HEK293 (cell line): Measurements from ENCODE around the gene KEAP1.

ENCODE experiments used
- CTCF ChIA-PET: fragments of 350-600 bp; formaldehyde crosslinking; extraction: SDS; loops from one replicate; lab custom pipeline; 2021; ENCODE audit warnings: antibody characterized with exemption; lab: Yijun Ruan, JAX
- POLR2A ChIA-PET: fragments of 300-600 bp; formaldehyde crosslinking; extraction: SDS; loops from one replicate; lab custom pipeline; 2020; ENCODE audit warnings: antibody characterized with exemption, inconsistent platforms; lab: Yijun Ruan, JAX
- H3K27ac ChIP-seq: fragments of 200-500 bp; sonication (Bioruptor generic); 2 replicates; pipeline ENCODE4 v1.5.1; 2014; ENCODE audit warnings: low read depth, low read length, control low read depth, inconsistent platforms; ENCODE audit errors: extremely low read depth
- H3K36me3 ChIP-seq, 2 experiments: fragments of 200-500 bp in 1 of 2; sonication (Bioruptor generic) in 1 of 2; 1 replicate in 1 of 2; 2 replicates in 1 of 2; pipeline ENCODE4 v1.5.1; 2014 to 2017; ENCODE audit warnings: inconsistent platforms in 2 of 2, low read length in 2 of 2; ENCODE audit not compliant: control insufficient read depth in 2 of 2, insufficient read depth in 1 of 2
- H3K4me1 ChIP-seq: fragments of 200-500 bp; sonication (Bioruptor generic); 2 replicates; pipeline ENCODE4 v1.5.1; 2014; ENCODE audit warnings: mild to moderate bottlenecking, low read length, inconsistent platforms; ENCODE audit not compliant: control insufficient read depth, insufficient read depth
- H3K4me3 ChIP-seq: 2 replicates; pipeline ENCODE4 v1.5.1; 2011; ENCODE audit warnings: low read depth, mild to moderate bottlenecking, control low read depth, low read length, moderate library complexity
- H3K9me3 ChIP-seq: fragments of 200-500 bp; sonication (Bioruptor generic); 2 replicates; pipeline ENCODE4 v1.5.1; 2014; ENCODE audit warnings: low read depth, low read length, inconsistent platforms; ENCODE audit not compliant: control insufficient read depth, insufficient read depth
- FEZF1 ChIP-seq: fragments of 450-650 bp; formaldehyde crosslinking; IDR thresholded peaks from 2 replicates; pipeline ENCODE4 v1.5.1; 2016; ENCODE audit warnings: missing biosample characterization, missing genetic modification characterization
- GLIS1 ChIP-seq: fragments of 450-650 bp; formaldehyde crosslinking; IDR thresholded peaks from 2 replicates; pipeline ENCODE4 v1.5.1; 2016; ENCODE audit warnings: missing biosample characterization, missing genetic modification characterization
- GLIS2 ChIP-seq: fragments of 450-650 bp; formaldehyde crosslinking; IDR thresholded peaks from 2 replicates; pipeline ENCODE4 v1.5.1; 2016; ENCODE audit warnings: missing biosample characterization, missing genetic modification characterization
- OVOL3 ChIP-seq: fragments of 450-650 bp; formaldehyde crosslinking; IDR thresholded peaks from 2 replicates; pipeline ENCODE4 v1.5.1; 2016; ENCODE audit warnings: missing biosample characterization, missing genetic modification characterization
- PATZ1 ChIP-seq: fragments of 450-650 bp; formaldehyde crosslinking; IDR thresholded peaks from 2 replicates; pipeline ENCODE4 v1.5.1; 2016; ENCODE audit warnings: missing biosample characterization, missing genetic modification characterization
- ZFP3 ChIP-seq: fragments of 450-650 bp; formaldehyde crosslinking; IDR thresholded peaks from 2 replicates; pipeline ENCODE4 v1.5.1; 2016; ENCODE audit warnings: low read depth, missing biosample characterization, missing genetic modification characterization
- ZNF19 ChIP-seq: fragments of 450-650 bp; formaldehyde crosslinking; IDR thresholded peaks from 2 replicates; pipeline ENCODE4; 2016; ENCODE audit warnings: missing biosample characterization, missing genetic modification characterization, low read depth
- ZNF354C ChIP-seq: fragments of 450-650 bp; formaldehyde crosslinking; IDR thresholded peaks from 2 replicates; pipeline ENCODE4 v1.5.1; 2016; ENCODE audit warnings: missing biosample characterization, missing genetic modification characterization, low read depth, borderline replicate concordance
- ZNF37A ChIP-seq: fragments of 450-650 bp; IDR thresholded peaks from 2 replicates; pipeline ENCODE4 v1.5.1; 2018; ENCODE audit warnings: missing biosample characterization, missing genetic modification characterization
- ZNF514 ChIP-seq: fragments of 450-650 bp; formaldehyde crosslinking; IDR thresholded peaks from 2 replicates; pipeline ENCODE4 v1.5.1; 2016; ENCODE audit warnings: missing biosample characterization, missing genetic modification characterization
- ZNF596 ChIP-seq: fragments of 450-650 bp; IDR thresholded peaks from 2 replicates; pipeline ENCODE4 v1.5.0; 2018; ENCODE audit warnings: missing biosample characterization, mild to moderate bottlenecking, missing genetic modification characterization, moderate library complexity
- ZNF600 ChIP-seq: fragments of 450-650 bp; formaldehyde crosslinking; IDR thresholded peaks from 2 replicates; pipeline ENCODE4 v1.5.1; 2016; ENCODE audit warnings: missing biosample characterization, missing genetic modification characterization
- ZNF677 ChIP-seq: fragments of 450-650 bp; IDR thresholded peaks from 2 replicates; pipeline ENCODE4 v1.5.0; 2018; ENCODE audit warnings: missing biosample characterization, mild to moderate bottlenecking, missing genetic modification characterization, moderate library complexity
- ZSCAN16 ChIP-seq: fragments of 450-650 bp; formaldehyde crosslinking; IDR thresholded peaks from 2 replicates; pipeline ENCODE4 v1.5.1; 2016; ENCODE audit warnings: missing biosample characterization, missing genetic modification characterization
- ZSCAN18 ChIP-seq: fragments of 450-650 bp; formaldehyde crosslinking; IDR thresholded peaks from 2 replicates; pipeline ENCODE4 v1.5.1; 2016; ENCODE audit warnings: missing biosample characterization, missing genetic modification characterization
- ZXDB ChIP-seq: fragments of 450-650 bp; formaldehyde crosslinking; IDR thresholded peaks from 2 replicates; pipeline ENCODE4 v1.5.1; 2016; ENCODE audit warnings: missing biosample characterization, missing genetic modification characterization
- TF ChIP-seq, protein P1 (sequence below): fragments of 450-650 bp; formaldehyde crosslinking; IDR thresholded peaks from 2 replicates; pipeline ENCODE4 v1.5.1; 2016; ENCODE audit warnings: missing biosample characterization, missing genetic modification characterization
- TF ChIP-seq, protein P2 (sequence below): fragments of 450-650 bp; formaldehyde crosslinking; IDR thresholded peaks from 2 replicates; pipeline ENCODE4 v1.5.1; 2016; ENCODE audit warnings: missing biosample characterization, missing genetic modification characterization, borderline replicate concordance

KEAP1 gene

GRCh38 chr19:10516671-10517286 lies 13.6 kb upstream of the KEAP1 start:
- ChIA-PET CTCF (interaction anchor here (0.6 to 2.2 kb wide), 8 partner anchors 9 to 348 kb away, joined by 3 to 6 read pairs (median 3); partner anchors contain the start of gene CDKN2D), POLR2A (interaction anchor here (0.7 to 1.0 kb wide), 2 partner anchors 11 to 35 kb away, joined by 3 read pairs; no protein-coding TSS in a partner anchor)
- no peaks in the 10 kb centered on the region for H3K9me3 ChIP-seq
- peak overlapping the region; percentile 53 for H3K4me3 ChIP-seq
- H3K36me3 ChIP-seq, result peaks cover 0 to 8% of the 10 kb centered on the region in 2 experiments; a peak in 1 of 3 replicates
- peaks cover 3% of the 10 kb centered on the region; the same call in 1 of the 2 replicates for H3K4me1 ChIP-seq
- H3K27ac ChIP-seq, result no peak overlapping the region
- no peak for TF ChIP-seq ZFP3 (tag by site-specific recombination)
- TF ChIP-seq GLIS2 (tag by site-specific recombination), result peak; percentile 15
- TF ChIP-seq ZNF677 (tag by site-specific recombination), result no peak
- TF ChIP-seq PATZ1 (tag by site-specific recombination), result peak; percentile 11
- peak; percentile 10; the same call in 1 of the 2 replicates for TF ChIP-seq ZNF600

- Histone ChIP-seq H3K9me3 (no peaks in the 10 kb centered on the region), H3K4me3 (no peak overlapping the region), H3K36me3 (peaks cover 0 to 8% of the 10 kb centered on the region in 2 experiments; a peak in 1 of 3 replicates), H3K27ac (no peak overlapping the region), H3K4me1 (peaks cover 3% of the 10 kb centered on the region; the same call in 1 of the 2 replicates)
- ChIA-PET POLR2A (interaction anchor here (0.7 kb wide), 1 partner anchor 11 kb away, joined by 3 read pairs; no protein-coding TSS in a partner anchor), CTCF (interaction anchor here (0.6 to 1.3 kb wide), 5 partner anchors 10 to 53 kb away, joined by 3 to 4 read pairs (median 3); partner anchors contain the start of gene CDKN2D)
- TF ChIP-seq ZNF514 (tag by site-specific recombination) (no peak), GLIS1 (tag by site-specific recombination) (no peak), ZSCAN16 (no peak), ZNF596 (tag by site-specific recombination) (no peak), ZNF19 (tag by site-specific recombination) (no peak), FEZF1 (tag by site-specific recombination) (no peak), ZXDB (tag by site-specific recombination) (no peak), ZSCAN18 (tag by site-specific recombination) (no peak), ZNF37A (tag by site-specific recombination) (no peak), OVOL3 (tag by site-specific recombination) (no peak), ZNF354C (tag by site-specific recombination) (no peak)
- TF ChIP-seq, protein P1, sequence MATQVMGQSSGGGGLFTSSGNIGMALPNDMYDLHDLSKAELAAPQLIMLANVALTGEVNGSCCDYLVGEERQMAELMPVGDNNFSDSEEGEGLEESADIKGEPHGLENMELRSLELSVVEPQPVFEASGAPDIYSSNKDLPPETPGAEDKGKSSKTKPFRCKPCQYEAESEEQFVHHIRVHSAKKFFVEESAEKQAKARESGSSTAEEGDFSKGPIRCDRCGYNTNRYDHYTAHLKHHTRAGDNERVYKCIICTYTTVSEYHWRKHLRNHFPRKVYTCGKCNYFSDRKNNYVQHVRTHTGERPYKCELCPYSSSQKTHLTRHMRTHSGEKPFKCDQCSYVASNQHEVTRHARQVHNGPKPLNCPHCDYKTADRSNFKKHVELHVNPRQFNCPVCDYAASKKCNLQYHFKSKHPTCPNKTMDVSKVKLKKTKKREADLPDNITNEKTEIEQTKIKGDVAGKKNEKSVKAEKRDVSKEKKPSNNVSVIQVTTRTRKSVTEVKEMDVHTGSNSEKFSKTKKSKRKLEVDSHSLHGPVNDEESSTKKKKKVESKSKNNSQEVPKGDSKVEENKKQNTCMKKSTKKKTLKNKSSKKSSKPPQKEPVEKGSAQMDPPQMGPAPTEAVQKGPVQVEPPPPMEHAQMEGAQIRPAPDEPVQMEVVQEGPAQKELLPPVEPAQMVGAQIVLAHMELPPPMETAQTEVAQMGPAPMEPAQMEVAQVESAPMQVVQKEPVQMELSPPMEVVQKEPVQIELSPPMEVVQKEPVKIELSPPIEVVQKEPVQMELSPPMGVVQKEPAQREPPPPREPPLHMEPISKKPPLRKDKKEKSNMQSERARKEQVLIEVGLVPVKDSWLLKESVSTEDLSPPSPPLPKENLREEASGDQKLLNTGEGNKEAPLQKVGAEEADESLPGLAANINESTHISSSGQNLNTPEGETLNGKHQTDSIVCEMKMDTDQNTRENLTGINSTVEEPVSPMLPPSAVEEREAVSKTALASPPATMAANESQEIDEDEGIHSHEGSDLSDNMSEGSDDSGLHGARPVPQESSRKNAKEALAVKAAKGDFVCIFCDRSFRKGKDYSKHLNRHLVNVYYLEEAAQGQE, result no peak
- TF ChIP-seq, protein P2, sequence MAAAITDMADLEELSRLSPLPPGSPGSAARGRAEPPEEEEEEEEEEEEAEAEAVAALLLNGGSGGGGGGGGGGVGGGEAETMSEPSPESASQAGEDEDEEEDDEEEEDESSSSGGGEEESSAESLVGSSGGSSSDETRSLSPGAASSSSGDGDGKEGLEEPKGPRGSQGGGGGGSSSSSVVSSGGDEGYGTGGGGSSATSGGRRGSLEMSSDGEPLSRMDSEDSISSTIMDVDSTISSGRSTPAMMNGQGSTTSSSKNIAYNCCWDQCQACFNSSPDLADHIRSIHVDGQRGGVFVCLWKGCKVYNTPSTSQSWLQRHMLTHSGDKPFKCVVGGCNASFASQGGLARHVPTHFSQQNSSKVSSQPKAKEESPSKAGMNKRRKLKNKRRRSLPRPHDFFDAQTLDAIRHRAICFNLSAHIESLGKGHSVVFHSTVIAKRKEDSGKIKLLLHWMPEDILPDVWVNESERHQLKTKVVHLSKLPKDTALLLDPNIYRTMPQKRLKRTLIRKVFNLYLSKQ (tag by site-specific recombination), result no peak
Measured at GRCh38 chr19:10516064-10516385, 12.9 kb upstream of the KEAP1 start.
